Measurements from ENCODE around the gene CHL1. TPM values are rescaled to one million over a fixed set of nuclear protein-coding genes. Genes with fewer than 3 reads are reported as not detected.
"Not testable (repeated sequence)": the region's sequence is repeated elsewhere in the genome, so short reads cannot be mapped to it uniquely, and the experiment has no call there.

CHL1 gene
- total RNA-seq, 4 donors from 2014 or later, result 1.6 to 61.1 (median 5.3) TPM

GRCh38 chr3:362681-363338, 166.2 kb downstream of the CHL1 start:
- Histone ChIP-seq H3K4me3 (no peak overlapping the region), H3K27me3 (no peaks in the 10 kb centered on the region), H3K9me3 (no peaks in the 10 kb centered on the region), H3K4me1 (no peaks in the 10 kb centered on the region), H3K36me3 (no peaks in the 10 kb centered on the region), H3K27ac (no peak overlapping the region)
- no peak for DNase-seq
- no peak for TF ChIP-seq POLR2A (IDR thresholded peaks at IDR 0.05)
- TF ChIP-seq, protein P1, sequence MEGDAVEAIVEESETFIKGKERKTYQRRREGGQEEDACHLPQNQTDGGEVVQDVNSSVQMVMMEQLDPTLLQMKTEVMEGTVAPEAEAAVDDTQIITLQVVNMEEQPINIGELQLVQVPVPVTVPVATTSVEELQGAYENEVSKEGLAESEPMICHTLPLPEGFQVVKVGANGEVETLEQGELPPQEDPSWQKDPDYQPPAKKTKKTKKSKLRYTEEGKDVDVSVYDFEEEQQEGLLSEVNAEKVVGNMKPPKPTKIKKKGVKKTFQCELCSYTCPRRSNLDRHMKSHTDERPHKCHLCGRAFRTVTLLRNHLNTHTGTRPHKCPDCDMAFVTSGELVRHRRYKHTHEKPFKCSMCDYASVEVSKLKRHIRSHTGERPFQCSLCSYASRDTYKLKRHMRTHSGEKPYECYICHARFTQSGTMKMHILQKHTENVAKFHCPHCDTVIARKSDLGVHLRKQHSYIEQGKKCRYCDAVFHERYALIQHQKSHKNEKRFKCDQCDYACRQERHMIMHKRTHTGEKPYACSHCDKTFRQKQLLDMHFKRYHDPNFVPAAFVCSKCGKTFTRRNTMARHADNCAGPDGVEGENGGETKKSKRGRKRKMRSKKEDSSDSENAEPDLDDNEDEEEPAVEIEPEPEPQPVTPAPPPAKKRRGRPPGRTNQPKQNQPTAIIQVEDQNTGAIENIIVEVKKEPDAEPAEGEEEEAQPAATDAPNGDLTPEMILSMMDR (IDR thresholded peaks at IDR 0.05), result no peak

GRCh38 chr3:364287-364686, 167.7 kb downstream of the CHL1 start:
- no peaks in the 10 kb centered on the region for H3K4me1 ChIP-seq
- H3K9me3 ChIP-seq, result no peaks in the 10 kb centered on the region
- no peak overlapping the region for H3K27ac ChIP-seq
- no peak for DNase-seq
- no peak overlapping the region for H3K4me3 ChIP-seq
- no peaks in the 10 kb centered on the region for H3K36me3 ChIP-seq
- TF ChIP-seq, protein P1 (IDR thresholded peaks at IDR 0.05), result no peak
- no peak for TF ChIP-seq POLR2A (IDR thresholded peaks at IDR 0.05)
- no peaks in the 10 kb centered on the region for H3K27me3 ChIP-seq

GRCh38 chr3:365268-365667, 168.7 kb downstream of the CHL1 start:
- DNase-seq, result no peak
- TF ChIP-seq, protein P1 (IDR thresholded peaks at IDR 0.05), result no peak
- TF ChIP-seq POLR2A (IDR thresholded peaks at IDR 0.05), result no peak
- no peak overlapping the region for H3K4me3 ChIP-seq
- H3K4me1 ChIP-seq, result no peaks in the 10 kb centered on the region
- H3K9me3 ChIP-seq, result no peaks in the 10 kb centered on the region
- H3K27ac ChIP-seq, result no peak overlapping the region
- no peaks in the 10 kb centered on the region for H3K36me3 ChIP-seq
- H3K27me3 ChIP-seq, result no peaks in the 10 kb centered on the region

DNA sequence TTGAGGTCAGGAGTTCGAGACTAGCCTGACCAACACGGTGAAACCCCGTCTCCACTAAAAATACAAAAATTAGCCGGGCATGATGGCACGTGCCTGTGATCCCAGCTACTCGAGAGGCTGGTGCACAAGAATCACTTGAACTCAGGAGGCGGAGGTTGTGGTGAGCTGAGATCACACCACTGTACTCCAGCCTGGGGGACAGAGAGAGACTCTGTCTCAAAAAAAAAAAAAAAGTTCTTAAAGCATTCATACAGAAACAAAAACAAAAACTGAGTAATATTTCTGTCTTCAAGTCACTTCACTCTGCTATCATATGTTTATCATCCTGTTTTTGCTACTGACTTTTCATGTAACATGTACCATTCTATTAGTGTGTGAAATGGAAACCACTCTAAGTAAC, 169.7 kb downstream of the CHL1 start:
- H3K4me1 ChIP-seq, H3K27ac ChIP-seq, H3K9me3 ChIP-seq: not testable (repeated sequence)

GRCh38 chr3:373193-373779, 176.7 kb downstream of the CHL1 start:
- no peak for DNase-seq
- Histone ChIP-seq H3K4me1 (no peaks in the 10 kb centered on the region), H3K27me3 (no peaks in the 10 kb centered on the region), H3K27ac (no peak overlapping the region), H3K4me3 (no peak overlapping the region), H3K9me3 (no peaks in the 10 kb centered on the region), H3K36me3 (no peaks in the 10 kb centered on the region)
- TF ChIP-seq, protein P1 (IDR thresholded peaks at IDR 0.05), result no peak
- TF ChIP-seq POLR2A (IDR thresholded peaks at IDR 0.05), result no peak

More for the DNA sequence above, 169.7 kb downstream of the CHL1 start:
- H3K27me3 ChIP-seq, DNase-seq, H3K36me3 ChIP-seq, H3K4me3 ChIP-seq: not testable (repeated sequence)

- H3K9me3 ChIP-seq, result no peaks in the 10 kb centered on the region
- TF ChIP-seq POLR2A (IDR thresholded peaks at IDR 0.05), result no peak
- TF ChIP-seq, protein P1 (IDR thresholded peaks at IDR 0.05), result no peak
- DNase-seq, result no peak
- H3K27ac ChIP-seq, result no peak overlapping the region
- no peak overlapping the region for H3K4me3 ChIP-seq
- H3K4me1 ChIP-seq, result no peaks in the 10 kb centered on the region
- H3K27me3 ChIP-seq, result no peaks in the 10 kb centered on the region
- no peaks in the 10 kb centered on the region for H3K36me3 ChIP-seq
These were observed 177.9 kb downstream of the CHL1 start for GRCh38 chr3:374459-374858.

Measured in Peyer's patch (tissue), 4 donors.